ENCODE results near the gene KCNMB2. TPM values are rescaled to one million over a fixed set of nuclear protein-coding genes. Genes with fewer than 3 reads are reported as not detected.

Gene KCNMB2
- polyA plus RNA-seq, 4 donors: 18.2 to 36.7 (median 27.1) TPM

DNA sequence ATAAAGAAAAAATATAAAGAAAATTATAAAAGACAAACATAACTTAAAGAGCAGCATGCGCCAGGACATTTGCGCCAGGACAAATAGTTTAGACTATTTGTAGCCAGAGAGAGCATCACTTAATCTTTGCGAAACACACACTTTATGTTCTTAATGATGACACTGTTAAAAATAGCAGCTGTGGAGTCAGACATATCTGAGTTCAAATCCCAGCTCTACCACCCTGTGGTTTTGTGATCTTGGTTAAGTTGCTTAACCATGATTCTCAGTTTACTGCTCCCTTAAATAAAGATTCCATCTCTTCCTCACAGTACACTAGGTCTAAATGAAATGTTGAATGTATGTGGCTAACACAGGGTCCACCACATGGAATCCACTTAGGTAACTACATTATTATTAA, 31.4 kb downstream of the KCNMB2 start:
- DNase-seq (ENCODE audit: low read depth in 4 of 4, low spot score in 3 of 4): no peak

DNA sequence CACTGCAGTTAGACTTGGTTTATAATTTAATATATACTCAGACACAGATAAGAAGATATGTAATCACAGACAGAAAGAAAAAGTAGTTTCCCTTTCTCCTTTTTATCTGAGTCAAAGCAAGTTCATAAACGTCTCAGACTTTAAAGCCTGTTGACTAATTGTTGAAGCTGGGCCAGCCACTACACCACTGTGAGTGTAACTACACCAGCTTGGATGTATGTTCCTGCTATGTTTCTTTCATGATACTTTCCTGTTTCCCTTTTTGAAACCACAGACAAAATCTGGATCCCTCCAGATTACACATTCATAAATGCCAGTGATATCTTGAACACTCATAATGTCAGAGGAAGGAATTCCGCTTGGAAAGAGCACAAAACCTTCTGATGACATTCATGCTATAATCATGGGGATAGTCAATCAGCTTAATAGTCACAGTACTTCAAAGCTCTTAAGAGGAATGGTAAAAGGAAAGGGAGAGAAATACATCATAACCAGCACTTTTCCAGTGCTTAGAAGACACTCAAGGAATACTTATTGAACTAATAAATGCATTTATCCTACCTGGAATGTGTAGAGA, 32.0 kb downstream of the KCNMB2 start:
- no peak for DNase-seq (ENCODE audit: low read depth in 4 of 4, low spot score in 3 of 4)

DNA sequence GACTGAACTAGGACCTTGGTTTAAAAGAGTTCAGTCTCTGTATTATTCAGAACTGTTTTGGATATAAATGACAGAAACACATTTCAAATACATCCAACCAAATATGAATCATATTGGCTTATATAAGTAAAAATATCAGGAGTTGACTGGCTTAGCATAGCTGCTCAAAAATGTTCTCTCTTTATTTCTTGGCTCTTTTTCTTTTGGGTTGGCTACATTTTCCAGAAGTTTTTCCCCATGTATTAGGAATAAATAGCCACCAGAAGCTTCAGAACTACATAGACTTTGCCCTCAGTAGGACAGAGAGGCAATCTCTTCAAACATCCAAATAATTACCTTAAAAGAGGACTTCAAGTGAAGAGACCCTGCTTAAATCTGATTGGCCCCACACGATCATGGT, 32.7 kb downstream of the KCNMB2 start:
- DNase-seq (ENCODE audit: low read depth in 4 of 4, low spot score in 3 of 4): no peak

DNA sequence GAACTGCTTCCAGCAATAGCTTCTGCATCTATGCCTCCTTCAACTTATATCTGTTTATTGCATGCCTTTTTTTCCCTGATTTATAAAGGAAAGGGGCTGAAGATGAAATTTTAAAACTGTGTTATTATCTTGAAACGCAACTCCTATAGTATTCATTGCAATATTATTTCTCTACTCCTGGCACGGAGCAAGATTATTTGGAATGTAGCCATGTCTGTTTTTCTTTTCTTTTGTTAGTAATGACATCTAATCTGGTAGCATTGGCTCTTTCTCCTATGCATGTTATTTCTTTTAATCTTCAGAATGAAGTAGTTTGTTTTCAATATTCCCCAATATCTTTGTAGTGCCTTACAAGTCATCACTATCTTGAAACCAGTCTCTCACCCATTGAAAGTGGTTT, 33.6 kb downstream of the KCNMB2 start:
- no peak for DNase-seq (ENCODE audit: low read depth in 4 of 4, low spot score in 3 of 4)

DNA sequence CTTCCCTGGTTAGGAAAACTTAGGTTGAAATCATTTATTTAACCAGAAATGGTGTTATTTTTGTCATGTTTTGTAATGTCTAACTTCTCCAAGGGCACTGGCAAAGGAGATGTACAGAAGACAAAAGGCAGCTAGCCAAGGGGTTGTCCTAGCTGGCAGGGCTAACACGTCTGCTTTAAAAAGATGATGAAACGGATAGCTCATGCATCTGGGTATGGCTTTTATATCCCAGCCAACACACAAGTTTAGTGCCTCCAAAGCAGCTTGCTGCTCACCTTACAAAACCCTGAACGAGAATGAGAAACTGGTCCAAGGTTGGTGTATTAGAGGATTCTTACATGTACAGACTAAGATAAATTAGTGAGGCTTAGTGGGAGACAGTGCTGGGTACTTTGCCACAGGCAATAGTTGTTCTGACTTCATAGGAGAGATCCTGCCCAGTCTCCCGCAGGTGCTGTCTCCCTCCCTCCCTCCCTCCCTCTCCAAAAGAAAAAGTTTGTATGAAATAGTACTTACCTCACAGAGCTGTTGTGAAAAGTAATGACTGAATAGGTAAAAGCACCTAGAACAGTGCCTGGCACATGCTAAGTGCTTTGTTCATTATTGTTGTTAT, 47.8 kb downstream of the KCNMB2 start:
- no peak for DNase-seq (ENCODE audit: low read depth in 4 of 4, low spot score in 3 of 4)

DNA sequence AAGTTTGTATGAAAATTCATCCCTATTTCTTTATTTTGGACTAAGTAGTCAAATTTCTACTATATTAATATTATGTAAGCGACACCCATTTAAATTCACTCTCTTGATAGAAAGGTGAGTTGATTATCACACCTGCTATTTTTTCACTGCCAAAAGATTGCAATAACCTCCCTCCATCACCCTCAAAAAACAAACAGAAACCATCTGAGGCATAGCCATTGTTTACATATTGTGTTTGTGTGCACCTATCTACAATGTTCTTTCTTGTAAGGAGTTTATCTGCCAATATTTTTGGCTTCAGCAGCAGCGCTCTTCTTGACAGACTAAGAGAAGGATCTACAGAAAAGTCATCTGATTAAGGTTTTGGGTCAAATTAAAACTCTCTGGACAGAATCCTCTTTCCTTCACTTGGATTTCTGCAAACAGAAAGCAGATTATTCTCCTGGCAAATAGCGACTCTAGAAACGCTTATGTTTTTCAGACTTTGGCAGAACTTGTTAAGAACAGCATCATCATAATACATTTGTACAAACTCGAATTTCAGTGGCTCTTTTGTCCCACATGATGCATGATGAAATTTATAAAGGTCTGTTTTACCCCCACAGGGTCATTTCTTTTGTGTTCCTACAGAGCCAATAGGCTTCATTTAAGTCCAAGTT, 48.6 kb downstream of the KCNMB2 start:
- DNase-seq (ENCODE audit: low read depth in 4 of 4, low spot score in 3 of 4): no peak

DNA sequence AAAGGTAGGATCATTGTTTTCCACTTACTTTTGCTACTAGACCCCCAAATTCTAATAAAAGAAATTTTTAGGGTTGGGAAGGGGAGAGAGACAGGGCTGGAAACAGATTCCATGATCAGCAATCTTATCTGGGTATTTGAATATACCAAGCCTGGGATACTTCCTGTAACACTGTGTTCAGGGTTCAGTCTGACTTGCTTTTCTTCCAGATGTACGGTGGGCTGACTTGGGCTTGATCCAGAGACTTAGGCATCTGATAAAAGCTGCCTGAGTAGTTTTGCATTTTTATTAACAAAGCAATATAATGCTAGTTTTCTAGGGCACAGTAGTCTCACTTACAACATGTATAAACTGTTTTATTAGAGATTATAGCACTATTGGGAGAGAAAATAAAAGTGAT, 49.2 kb downstream of the KCNMB2 start:
- no peak for DNase-seq (ENCODE audit: low read depth in 4 of 4, low spot score in 3 of 4)

DNA sequence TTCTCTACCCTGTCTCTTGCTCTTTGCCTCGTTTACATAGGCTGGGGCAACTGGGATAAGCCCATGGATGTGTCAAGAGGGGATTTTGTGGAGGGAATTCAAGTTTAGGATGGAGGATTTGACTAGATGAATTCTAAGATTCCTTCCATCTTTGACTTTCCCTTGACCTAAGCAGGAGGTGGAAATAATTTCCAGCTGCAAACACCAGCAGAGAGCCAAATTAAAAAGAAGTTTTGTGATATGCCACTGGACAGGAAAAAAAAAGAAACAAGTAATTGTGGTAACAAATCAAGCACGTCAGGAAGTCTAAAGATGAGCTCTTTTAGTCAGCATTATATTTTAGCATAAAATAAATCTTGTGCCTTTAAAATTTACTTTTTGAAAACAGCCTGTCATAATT, 49.8 kb downstream of the KCNMB2 start:
- DNase-seq (ENCODE audit: low read depth in 4 of 4, low spot score in 3 of 4): no peak

DNA sequence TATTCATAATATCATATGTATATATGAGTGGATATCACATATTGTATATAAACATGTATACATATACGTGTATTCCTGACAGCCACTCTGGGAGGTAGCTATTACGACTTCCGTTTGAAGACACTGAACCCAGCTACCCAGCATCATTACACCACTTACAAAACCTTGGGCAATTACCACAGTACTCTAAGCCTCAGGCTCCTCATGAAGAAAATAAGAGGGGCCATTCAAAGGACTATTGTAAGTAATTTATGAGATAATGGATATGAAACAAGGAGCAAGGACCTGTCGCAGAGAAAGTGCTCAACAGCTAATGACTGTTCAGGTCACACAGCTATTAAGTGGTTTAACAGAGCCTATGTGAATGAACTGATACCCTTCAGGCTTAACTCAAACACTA, 52.4 kb downstream of the KCNMB2 start:
- DNase-seq (ENCODE audit: low read depth in 4 of 4, low spot score in 3 of 4): no peak

DNA sequence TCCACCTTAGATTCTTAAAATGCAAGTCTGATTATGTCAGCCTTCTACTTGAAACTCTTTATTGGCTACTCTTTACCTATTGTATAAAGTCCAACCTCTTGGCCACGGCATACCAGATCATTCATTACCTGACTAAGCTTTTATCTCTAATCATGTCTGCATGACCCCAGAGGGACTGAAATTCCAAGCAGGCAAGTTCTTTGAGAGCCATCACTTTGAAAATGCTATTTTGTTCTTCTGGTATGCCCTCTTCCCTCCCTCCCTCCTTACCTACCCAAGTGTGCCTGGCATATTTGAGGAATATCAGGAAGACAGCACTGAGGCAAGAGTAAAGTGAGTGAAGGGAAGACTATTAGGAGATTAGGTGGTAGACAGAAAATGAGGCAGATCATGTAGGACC, 57.5 kb downstream of the KCNMB2 start:
- DNase-seq (ENCODE audit: low read depth in 4 of 4, low spot score in 3 of 4): no peak

DNA sequence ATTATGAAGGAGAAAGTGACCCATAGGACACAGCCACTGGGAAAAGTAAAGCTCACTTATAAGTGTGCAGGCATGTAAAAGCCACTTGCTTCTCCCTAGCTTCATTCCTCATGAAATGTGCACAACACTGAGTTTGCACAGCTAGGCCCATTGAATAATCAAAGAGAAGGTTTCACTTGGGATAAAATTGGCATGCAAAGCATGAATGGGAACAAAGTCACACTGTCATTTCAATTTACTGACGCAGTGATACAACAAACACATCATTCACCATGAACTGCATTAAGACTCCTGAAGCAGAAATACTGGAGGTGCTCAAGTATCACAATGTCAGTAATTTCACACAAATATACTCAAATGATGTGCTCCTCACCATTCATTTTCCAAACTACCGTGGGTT, 61.1 kb downstream of the KCNMB2 start:
- DNase-seq (ENCODE audit: low read depth in 4 of 4, low spot score in 3 of 4): no peak

DNA sequence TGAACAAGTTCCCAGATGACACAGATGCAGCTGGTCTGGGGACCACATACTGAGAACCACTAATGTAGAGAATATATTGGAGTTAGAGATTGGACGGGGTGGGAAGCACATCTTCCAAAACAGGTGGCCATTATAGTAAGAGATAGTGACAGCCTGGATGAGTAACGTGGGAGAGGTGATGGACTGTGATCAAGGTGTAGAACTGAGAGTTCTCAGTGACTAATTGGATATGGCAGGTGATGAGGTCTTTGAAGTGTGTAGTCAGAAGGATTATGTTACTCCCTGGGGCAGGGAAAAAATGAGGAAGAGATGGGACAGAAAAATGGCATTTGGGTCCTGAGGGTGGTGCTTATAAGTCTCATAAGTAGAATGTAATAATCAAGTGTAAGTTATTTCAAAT, 66.6 kb downstream of the KCNMB2 start:
- DNase-seq (ENCODE audit: low read depth in 4 of 4, low spot score in 3 of 4): no peak

DNA sequence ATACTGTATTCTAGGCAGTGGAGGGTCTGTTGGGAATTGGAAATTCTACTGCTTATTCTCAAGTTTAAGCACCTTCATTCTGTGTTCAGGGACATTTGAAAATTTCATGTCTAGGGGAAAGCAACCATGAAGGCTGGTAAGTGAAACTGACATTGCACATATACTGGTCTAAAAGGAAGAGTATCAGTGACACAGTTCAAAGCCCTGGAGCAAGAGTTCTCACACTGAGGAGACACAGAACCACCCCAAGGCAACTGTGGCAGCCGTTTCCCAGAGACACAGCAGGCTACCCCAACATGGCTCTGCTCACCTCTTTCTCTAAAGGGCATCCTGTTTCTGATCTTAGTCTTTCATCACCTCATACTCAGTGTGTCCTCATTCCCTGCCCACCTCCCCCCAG, 67.5 kb downstream of the KCNMB2 start:
- no peak for DNase-seq (ENCODE audit: low read depth in 4 of 4, low spot score in 3 of 4)

DNA sequence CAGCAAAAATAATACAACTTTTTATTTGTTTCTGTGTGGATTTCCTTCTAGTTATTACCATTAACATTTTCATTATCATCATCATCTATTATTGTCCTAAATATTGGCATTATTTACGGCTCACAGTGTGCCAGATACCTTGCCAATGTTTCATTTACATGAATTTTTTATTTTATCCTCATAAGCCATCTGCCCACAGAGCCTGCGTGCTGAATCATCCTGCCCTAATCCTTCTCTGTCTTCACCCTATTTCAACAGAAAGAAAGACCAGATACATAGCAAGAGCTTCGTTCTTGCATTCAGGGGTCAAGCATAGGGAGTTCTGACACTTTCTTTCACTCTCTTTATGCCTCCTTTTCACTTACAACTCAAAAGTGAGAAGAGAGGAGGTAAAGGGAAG, 82.0 kb downstream of the KCNMB2 start:
- DNase-seq (ENCODE audit: low read depth in 4 of 4, low spot score in 3 of 4): no peak

DNA sequence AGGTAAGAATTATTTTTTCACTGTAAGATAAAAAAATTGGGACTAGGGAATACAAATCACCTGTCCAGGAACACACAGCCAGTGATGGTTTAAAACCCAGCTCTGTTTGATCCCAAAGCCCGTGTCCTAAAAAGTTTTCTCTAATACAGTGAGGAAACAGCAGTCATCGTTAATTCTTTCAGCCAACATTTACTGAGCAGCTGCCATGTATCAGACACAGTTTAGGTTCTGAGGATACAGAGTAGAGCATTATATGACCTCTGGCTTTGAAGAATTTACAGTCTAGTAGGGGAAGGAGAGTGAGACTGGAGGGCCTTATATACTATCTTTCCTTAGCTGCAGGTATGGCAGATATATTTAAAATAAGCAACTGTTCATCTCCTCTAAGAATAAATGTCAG, 82.7 kb downstream of the KCNMB2 start:
- DNase-seq (ENCODE audit: low read depth in 4 of 4, low spot score in 3 of 4): no peak

DNA sequence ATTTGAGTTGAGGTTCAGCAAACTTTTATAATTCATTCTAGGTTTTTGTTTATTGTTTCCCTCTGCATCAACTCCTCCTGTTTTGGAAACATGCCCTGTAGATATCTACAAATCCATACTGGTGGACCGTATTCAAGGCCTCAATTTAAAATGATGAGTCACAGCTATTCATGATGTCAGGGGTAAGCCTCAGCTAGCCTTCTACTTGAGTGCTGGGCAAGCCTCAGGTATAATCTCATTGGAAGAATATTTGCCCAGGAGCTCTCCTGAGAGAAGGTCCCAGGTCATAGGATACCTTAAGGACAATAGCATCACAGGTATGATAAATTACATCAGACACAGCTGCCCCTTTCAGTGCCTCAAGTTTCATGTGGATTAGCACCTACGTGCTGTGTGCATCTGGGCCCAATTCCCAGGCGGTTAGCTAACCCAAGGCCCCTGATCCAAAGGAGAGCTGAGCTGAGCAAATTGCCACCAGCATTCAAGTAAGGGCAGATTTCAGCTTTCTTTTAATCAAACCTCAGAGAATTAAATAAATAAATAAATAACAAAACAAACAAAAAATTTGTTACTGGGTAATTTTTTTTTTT, 87.5 kb downstream of the KCNMB2 start:
- no peak for DNase-seq (ENCODE audit: low read depth in 4 of 4, low spot score in 3 of 4)

DNA sequence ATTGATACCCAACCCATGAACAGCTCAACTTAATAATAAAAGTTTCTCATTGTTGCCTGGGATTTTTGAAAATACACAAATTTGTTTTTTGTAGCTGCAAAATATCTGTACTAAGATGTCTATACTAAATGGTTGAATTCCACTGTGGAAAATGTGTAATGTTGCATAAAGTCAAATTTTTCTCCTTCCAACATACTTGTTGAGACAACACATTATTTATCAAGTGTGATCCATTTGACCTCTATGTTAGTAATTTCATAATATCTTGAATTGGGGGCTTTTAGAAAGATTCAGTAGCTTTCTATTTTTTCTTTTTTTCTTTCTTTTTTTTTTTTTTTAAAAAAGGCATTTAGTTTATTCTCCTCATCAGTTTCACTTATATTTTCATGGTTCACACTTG, 88.0 kb downstream of the KCNMB2 start:
- DNase-seq (ENCODE audit: low read depth in 4 of 4, low spot score in 3 of 4): no peak

DNA sequence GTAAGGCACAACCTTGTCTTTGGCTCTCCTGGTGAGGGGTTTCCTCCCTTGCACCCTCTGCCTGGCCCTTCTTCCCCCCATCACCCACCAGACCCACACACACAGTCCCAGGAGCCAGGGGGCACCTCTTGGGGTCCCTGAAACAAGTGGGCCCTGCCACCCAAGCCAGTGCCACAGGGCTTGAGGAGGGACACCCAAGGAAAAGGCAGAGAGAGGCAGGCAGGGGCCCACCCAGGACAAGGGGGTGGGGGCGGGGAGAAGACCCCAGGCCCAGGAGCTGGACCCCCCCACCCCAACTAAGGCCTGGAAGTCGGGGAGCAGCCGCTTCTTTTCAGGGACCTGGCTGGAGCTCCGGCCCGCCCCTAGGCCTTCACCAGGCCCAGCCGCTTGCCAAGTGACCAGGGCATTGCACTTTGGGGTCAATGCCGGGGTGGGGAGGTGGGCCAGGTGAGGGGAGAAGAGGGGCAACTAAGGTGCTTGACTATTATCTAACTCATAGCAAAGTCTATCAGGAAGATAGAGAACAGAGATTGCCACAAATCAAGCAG, 88.9 kb downstream of the KCNMB2 start:
- DNase-seq (ENCODE audit: low read depth in 4 of 4, low spot score in 3 of 4): no peak

DNA sequence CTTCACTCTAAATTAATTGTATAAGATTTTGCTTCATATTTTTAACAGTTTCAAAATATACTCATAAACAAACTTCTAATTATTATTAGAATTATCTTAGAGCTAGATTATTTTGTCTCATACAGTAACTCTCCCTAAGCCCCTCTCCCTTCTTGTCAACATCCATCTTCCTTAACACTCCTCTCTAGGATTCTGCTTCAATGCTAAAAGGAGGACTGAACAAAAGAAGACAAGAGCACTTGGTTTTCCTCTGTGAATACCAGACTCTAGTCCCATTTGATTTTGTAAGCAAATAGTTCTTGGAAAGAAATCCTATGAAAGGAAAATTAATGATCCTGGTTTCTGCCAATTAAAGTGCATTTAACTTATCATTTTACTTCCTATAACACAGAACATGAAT, 91.8 kb downstream of the KCNMB2 start:
- no peak for DNase-seq (ENCODE audit: low read depth in 4 of 4, low spot score in 3 of 4)

DNA sequence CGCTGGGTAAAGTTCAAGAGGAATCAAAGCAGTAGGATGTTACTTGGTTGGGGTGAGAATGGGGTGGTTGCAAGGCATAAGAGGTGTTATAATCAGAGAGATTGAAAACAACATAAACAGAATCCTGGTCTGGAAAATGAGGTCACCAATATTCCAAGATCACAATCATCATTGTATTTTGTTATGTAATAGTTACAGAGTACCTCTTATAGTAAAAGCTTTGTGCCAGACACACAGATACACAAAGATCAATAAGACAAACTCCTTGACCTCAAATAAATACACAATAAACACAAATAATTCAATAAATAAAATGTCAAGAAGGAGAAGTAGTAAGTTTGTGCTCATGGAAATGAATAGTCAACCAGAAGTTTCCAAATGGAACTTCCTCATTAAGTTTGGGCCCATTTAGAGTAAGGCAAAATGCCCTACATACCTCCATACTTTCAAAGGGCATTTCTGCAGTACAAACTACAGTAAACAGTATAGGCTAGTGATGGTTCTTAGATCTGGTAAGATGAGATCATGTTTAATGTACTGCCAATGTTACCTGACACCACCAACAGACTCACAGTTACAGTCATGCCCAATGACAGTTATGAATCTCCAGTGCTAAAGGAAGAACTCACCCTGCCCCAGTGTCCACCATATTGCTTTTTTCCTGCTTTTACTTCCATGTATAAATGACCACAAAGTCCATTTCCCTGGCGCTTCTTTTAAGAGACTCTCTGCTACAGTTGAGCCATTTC, 93.4 kb downstream of the KCNMB2 start:
- DNase-seq (ENCODE audit: low read depth in 4 of 4, low spot score in 3 of 4): no peak

DNA sequence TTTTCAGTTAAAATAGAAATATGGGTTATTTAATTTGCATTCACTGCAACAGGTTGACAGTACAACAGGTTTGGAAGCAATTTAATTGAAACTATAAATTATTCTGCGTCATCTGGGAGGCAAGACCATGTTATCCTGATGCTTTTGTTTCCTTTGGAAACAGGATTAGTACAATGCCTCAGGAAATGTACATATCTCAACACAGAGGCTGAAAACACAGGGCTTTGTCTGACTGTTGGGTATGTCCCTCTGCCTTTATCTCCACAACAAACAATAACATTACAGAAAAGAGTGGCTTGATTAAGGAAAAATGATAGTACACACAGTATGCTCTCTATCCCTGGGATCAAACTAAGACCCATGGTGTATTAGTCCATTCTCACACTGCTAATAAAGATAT, 95.7 kb downstream of the KCNMB2 start:
- DNase-seq (ENCODE audit: low read depth in 4 of 4, low spot score in 3 of 4): no peak

Measured in left renal pelvis (tissue), 4 donors.